Hepatocyte (in vitro differentiated cells): ENCODE data around the gene PROSER2.

ENCODE experiments used
- EZH2 ChIP-seq: fragments of 200-600 bp; sonication (generic); IDR thresholded peaks from 2 replicates; pipeline ENCODE4 v1.6.1; 2016; ENCODE audit warnings: antibody characterized with exemption, mild to moderate bottlenecking, borderline replicate concordance
- TF ChIP-seq, protein P1 (sequence below): fragments of 200-600 bp; sonication (generic); IDR thresholded peaks from 2 replicates; pipeline ENCODE4 v1.5.1; 2016; ENCODE audit warnings: antibody characterized with exemption, mild to moderate bottlenecking; ENCODE audit not compliant: poor library complexity

DNA sequence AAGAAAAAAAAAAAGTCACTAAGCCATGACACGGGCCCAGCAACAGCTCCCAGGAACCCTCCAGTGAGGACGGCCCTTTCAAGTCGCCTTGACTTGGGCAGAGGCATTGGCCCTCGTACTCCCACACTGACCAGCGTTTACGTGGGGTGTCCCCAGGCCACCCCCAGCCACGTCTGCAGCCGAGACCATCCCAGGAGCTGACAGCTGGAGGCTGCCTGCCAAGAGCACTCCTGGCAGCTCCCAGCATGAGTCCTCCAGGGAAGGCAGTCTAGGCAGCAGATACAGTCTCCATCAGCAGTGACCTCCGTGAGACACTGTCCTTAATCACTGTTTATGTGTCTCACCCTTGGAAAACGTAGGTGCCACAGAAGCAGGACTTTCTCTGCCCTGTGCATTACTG lies 86.5 kb downstream of the PROSER2 start:
- TF ChIP-seq, protein P1, sequence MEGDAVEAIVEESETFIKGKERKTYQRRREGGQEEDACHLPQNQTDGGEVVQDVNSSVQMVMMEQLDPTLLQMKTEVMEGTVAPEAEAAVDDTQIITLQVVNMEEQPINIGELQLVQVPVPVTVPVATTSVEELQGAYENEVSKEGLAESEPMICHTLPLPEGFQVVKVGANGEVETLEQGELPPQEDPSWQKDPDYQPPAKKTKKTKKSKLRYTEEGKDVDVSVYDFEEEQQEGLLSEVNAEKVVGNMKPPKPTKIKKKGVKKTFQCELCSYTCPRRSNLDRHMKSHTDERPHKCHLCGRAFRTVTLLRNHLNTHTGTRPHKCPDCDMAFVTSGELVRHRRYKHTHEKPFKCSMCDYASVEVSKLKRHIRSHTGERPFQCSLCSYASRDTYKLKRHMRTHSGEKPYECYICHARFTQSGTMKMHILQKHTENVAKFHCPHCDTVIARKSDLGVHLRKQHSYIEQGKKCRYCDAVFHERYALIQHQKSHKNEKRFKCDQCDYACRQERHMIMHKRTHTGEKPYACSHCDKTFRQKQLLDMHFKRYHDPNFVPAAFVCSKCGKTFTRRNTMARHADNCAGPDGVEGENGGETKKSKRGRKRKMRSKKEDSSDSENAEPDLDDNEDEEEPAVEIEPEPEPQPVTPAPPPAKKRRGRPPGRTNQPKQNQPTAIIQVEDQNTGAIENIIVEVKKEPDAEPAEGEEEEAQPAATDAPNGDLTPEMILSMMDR, result no peak
- TF ChIP-seq EZH2, result no peak
